Measurements from ENCODE around the gene CCNY.

The CCNY gene

GRCh38 chr10:35581655-35582054, 245.3 kb downstream of the CCNY start:
- Histone ChIP-seq H3K4me3 (IDR thresholded peaks at IDR 0.05; ENCODE audit: insufficient read depth, low read depth, low read length) (no peak overlapping the region), H3K36me3 (ENCODE audit: insufficient read depth) (no peaks in the 10 kb centered on the region), H3K79me2 (ENCODE audit: insufficient read depth, low read depth) (no peaks in the 10 kb centered on the region), H3K27ac (no peak overlapping the region), H3K9ac (no peak overlapping the region), H2AFZ (ENCODE audit: low read depth) (no peak overlapping the region), H4K20me1 (ENCODE audit: insufficient read depth) (no peaks in the 10 kb centered on the region), H3K4me2 (no peak overlapping the region), H3K27me3 (ENCODE audit: insufficient read depth, low read depth) (no peaks in the 10 kb centered on the region), H3K4me1 (ENCODE audit: low read depth, poor library complexity, severe bottlenecking) (no peaks in the 10 kb centered on the region)
- no peak for TF ChIP-seq CTCF (conservative IDR thresholded peaks at IDR 0.05; ENCODE audit: low read depth, low read length)

GRCh38 chr10:35584946-35585345, 248.6 kb downstream of the CCNY start:
- H3K27ac ChIP-seq = no peak overlapping the region
- H3K36me3 ChIP-seq (ENCODE audit: insufficient read depth) = no peaks in the 10 kb centered on the region
- H3K9ac ChIP-seq = no peak overlapping the region
- no peak for TF ChIP-seq CTCF (conservative IDR thresholded peaks at IDR 0.05; ENCODE audit: low read depth, low read length)
- no peak overlapping the region for H3K4me3 ChIP-seq (IDR thresholded peaks at IDR 0.05; ENCODE audit: insufficient read depth, low read depth, low read length)
- no peaks in the 10 kb centered on the region for H3K27me3 ChIP-seq (ENCODE audit: insufficient read depth, low read depth)
- H4K20me1 ChIP-seq (ENCODE audit: insufficient read depth) = no peaks in the 10 kb centered on the region
- no peaks in the 10 kb centered on the region for H3K79me2 ChIP-seq (ENCODE audit: insufficient read depth, low read depth)
- H3K4me1 ChIP-seq (ENCODE audit: low read depth, poor library complexity, severe bottlenecking) = no peaks in the 10 kb centered on the region
- H2AFZ ChIP-seq (ENCODE audit: low read depth) = no peak overlapping the region
- H3K4me2 ChIP-seq = no peak overlapping the region

GRCh38 chr10:35585356-35585755, 249.0 kb downstream of the CCNY start:
- no peak overlapping the region for H3K4me2 ChIP-seq
- no peak overlapping the region for H2AFZ ChIP-seq (ENCODE audit: low read depth)
- H3K4me1 ChIP-seq (ENCODE audit: low read depth, poor library complexity, severe bottlenecking) = no peaks in the 10 kb centered on the region
- H3K79me2 ChIP-seq (ENCODE audit: insufficient read depth, low read depth) = no peaks in the 10 kb centered on the region
- no peak overlapping the region for H3K4me3 ChIP-seq (IDR thresholded peaks at IDR 0.05; ENCODE audit: insufficient read depth, low read depth, low read length)
- H3K27me3 ChIP-seq (ENCODE audit: insufficient read depth, low read depth) = no peaks in the 10 kb centered on the region
- no peak overlapping the region for H3K27ac ChIP-seq
- H4K20me1 ChIP-seq (ENCODE audit: insufficient read depth) = no peaks in the 10 kb centered on the region
- no peak for TF ChIP-seq CTCF (conservative IDR thresholded peaks at IDR 0.05; ENCODE audit: low read depth, low read length)
- H3K9ac ChIP-seq = no peak overlapping the region
- no peaks in the 10 kb centered on the region for H3K36me3 ChIP-seq (ENCODE audit: insufficient read depth)

- no peak for TF ChIP-seq CTCF (conservative IDR thresholded peaks at IDR 0.05; ENCODE audit: low read depth, low read length)
- Histone ChIP-seq H3K36me3 (ENCODE audit: insufficient read depth) (no peaks in the 10 kb centered on the region), H3K79me2 (ENCODE audit: insufficient read depth, low read depth) (no peaks in the 10 kb centered on the region), H3K4me1 (ENCODE audit: low read depth, poor library complexity, severe bottlenecking) (no peaks in the 10 kb centered on the region), H2AFZ (ENCODE audit: low read depth) (no peak overlapping the region), H3K4me2 (no peak overlapping the region), H3K27me3 (ENCODE audit: insufficient read depth, low read depth) (no peaks in the 10 kb centered on the region), H3K9ac (no peak overlapping the region), H3K27ac (no peak overlapping the region), H3K4me3 (IDR thresholded peaks at IDR 0.05; ENCODE audit: insufficient read depth, low read depth, low read length) (no peak overlapping the region), H4K20me1 (ENCODE audit: insufficient read depth) (no peaks in the 10 kb centered on the region)
These were observed 249.7 kb downstream of the CCNY start for GRCh38 chr10:35585903-35586535.

All from KMS-11 (cell line).